ENCODE measurements around the gene SPAG7. TPM values are rescaled to one million over a fixed set of nuclear protein-coding genes. Genes with fewer than 3 reads are reported as not detected.

SPAG7 gene
- total and polyA plus RNA-seq, 5 donors from 2014 or later: 52.5 to 130 (median 106) TPM

- Mint-ChIP-seq H3K4me3 (peak overlapping the region; percentile 41 to 67 (median 66)), H3K4me1 (peaks cover 10 to 25% (median 19%) of the 10 kb centered on the region in 4 donors), H3K27ac (peak overlapping the region in 2 of 3 donors; percentile 7 to 26), H3K9me3 (no peaks in the 10 kb centered on the region), H3K27me3 (no peaks in the 10 kb centered on the region), H3K36me3 (peaks cover 17% of the 10 kb centered on the region)
- ATAC-seq (ENCODE audit: low read depth in 2 of 2) (no peak), DNase-seq (no peak)
- no peak overlapping the region for H3K27ac ChIP-seq (ENCODE audit: insufficient read depth, low read length, poor library complexity, severe bottlenecking)
- H3K9me3 ChIP-seq (ENCODE audit: control insufficient read depth in 2 of 2, low read length in 2 of 2): no peaks in the 10 kb centered on the region
- H3K4me3 ChIP-seq (ENCODE audit: low read depth, low read length): no peak overlapping the region
- peaks cover 31% of the 10 kb centered on the region for H3K4me1 ChIP-seq (ENCODE audit: control insufficient read depth, insufficient read depth, low read length, poor library complexity, severe bottlenecking)
- no peaks in the 10 kb centered on the region for H3K27me3 ChIP-seq (ENCODE audit: control insufficient read depth, insufficient read depth, low read length)
- peaks cover 7% of the 10 kb centered on the region for H3K36me3 ChIP-seq (ENCODE audit: control insufficient read depth, insufficient read depth, low read length)
These were observed 2.2 kb downstream of the SPAG7 start for GRCh38 chr17:4965311-4965986.

- H3K9me3 Mint-ChIP-seq: no peaks in the 10 kb centered on the region
- no peaks in the 10 kb centered on the region for H3K27me3 Mint-ChIP-seq
- peaks cover 3 to 18% (median 10%) of the 10 kb centered on the region in 4 donors for H3K4me1 Mint-ChIP-seq
- H3K36me3 Mint-ChIP-seq: peaks cover 16% of the 10 kb centered on the region
- Histone ChIP-seq H3K36me3 (ENCODE audit: control insufficient read depth, insufficient read depth, low read length) (peaks cover 19% of the 10 kb centered on the region), H3K27ac (ENCODE audit: insufficient read depth, low read length, poor library complexity, severe bottlenecking) (no peak overlapping the region), H3K9me3 (ENCODE audit: control insufficient read depth in 2 of 2, low read length in 2 of 2) (no peaks in the 10 kb centered on the region), H3K4me3 (ENCODE audit: low read depth, low read length) (no peak overlapping the region), H3K4me1 (ENCODE audit: control insufficient read depth, insufficient read depth, low read length, poor library complexity, severe bottlenecking) (no peaks in the 10 kb centered on the region), H3K27me3 (ENCODE audit: control insufficient read depth, insufficient read depth, low read length) (no peaks in the 10 kb centered on the region)
- ATAC-seq (ENCODE audit: low read depth in 2 of 2) (no peak), DNase-seq (no peak)
- no peak overlapping the region for H3K4me3 Mint-ChIP-seq
- peak overlapping the region in 1 of 3 donors; percentile 15 for H3K27ac Mint-ChIP-seq
These were observed 7.2 kb downstream of the SPAG7 start for GRCh38 chr17:4960279-4960922.

GRCh38 chr17:4959261-4959965, 8.2 kb downstream of the SPAG7 start:
- H3K4me3 Mint-ChIP-seq: no peak overlapping the region
- Histone ChIP-seq H3K36me3 (ENCODE audit: control insufficient read depth, insufficient read depth, low read length) (peaks cover 19% of the 10 kb centered on the region), H3K27me3 (ENCODE audit: control insufficient read depth, insufficient read depth, low read length) (no peaks in the 10 kb centered on the region), H3K4me3 (ENCODE audit: low read depth, low read length) (no peak overlapping the region), H3K27ac (ENCODE audit: insufficient read depth, low read length, poor library complexity, severe bottlenecking) (no peak overlapping the region), H3K9me3 (ENCODE audit: control insufficient read depth in 2 of 2, low read length in 2 of 2) (no peaks in the 10 kb centered on the region), H3K4me1 (ENCODE audit: control insufficient read depth, insufficient read depth, low read length, poor library complexity, severe bottlenecking) (no peaks in the 10 kb centered on the region)
- DNase-seq: no peak
- peaks cover 0 to 14% (median 8%) of the 10 kb centered on the region in 4 donors for H3K4me1 Mint-ChIP-seq
- no peaks in the 10 kb centered on the region for H3K9me3 Mint-ChIP-seq
- H3K36me3 Mint-ChIP-seq: peaks cover 12% of the 10 kb centered on the region
- no peaks in the 10 kb centered on the region for H3K27me3 Mint-ChIP-seq
- ATAC-seq (ENCODE audit: low read depth in 2 of 2): no peak
- no peak overlapping the region for H3K27ac Mint-ChIP-seq

- no peaks in the 10 kb centered on the region for H3K9me3 Mint-ChIP-seq
- no peaks in the 10 kb centered on the region for H3K27me3 ChIP-seq (ENCODE audit: control insufficient read depth, insufficient read depth, low read length)
- H3K9me3 ChIP-seq (ENCODE audit: control insufficient read depth in 2 of 2, low read length in 2 of 2): no peaks in the 10 kb centered on the region
- no peak for DNase-seq
- H3K4me3 ChIP-seq (ENCODE audit: low read depth, low read length): no peak overlapping the region
- no peaks in the 10 kb centered on the region for H3K27me3 Mint-ChIP-seq
- no peak overlapping the region for H3K27ac Mint-ChIP-seq
- H3K4me1 ChIP-seq (ENCODE audit: control insufficient read depth, insufficient read depth, low read length, poor library complexity, severe bottlenecking): no peaks in the 10 kb centered on the region
- H3K36me3 ChIP-seq (ENCODE audit: control insufficient read depth, insufficient read depth, low read length): peaks cover 19% of the 10 kb centered on the region
- H3K4me1 Mint-ChIP-seq: peaks cover 0 to 14% (median 8%) of the 10 kb centered on the region in 4 donors
- no peak overlapping the region for H3K27ac ChIP-seq (ENCODE audit: insufficient read depth, low read length, poor library complexity, severe bottlenecking)
- H3K36me3 Mint-ChIP-seq: peaks cover 12% of the 10 kb centered on the region
- no peak for ATAC-seq (ENCODE audit: low read depth in 2 of 2)
- no peak overlapping the region for H3K4me3 Mint-ChIP-seq
These were observed 9.5 kb downstream of the SPAG7 start for GRCh38 chr17:4958102-4958501.

- no peaks in the 10 kb centered on the region for H3K27me3 Mint-ChIP-seq
- H3K27ac Mint-ChIP-seq: peak overlapping the region in 1 of 3 donors; percentile 91
- DNase-seq (peak in 2 of 3 donors; percentile 30 to 58), ATAC-seq (ENCODE audit: low read depth in 2 of 2) (no peak)
- peaks cover 12% of the 10 kb centered on the region for H3K36me3 Mint-ChIP-seq
- Histone ChIP-seq H3K4me1 (ENCODE audit: control insufficient read depth, insufficient read depth, low read length, poor library complexity, severe bottlenecking) (no peaks in the 10 kb centered on the region), H3K27me3 (ENCODE audit: control insufficient read depth, insufficient read depth, low read length) (no peaks in the 10 kb centered on the region), H3K9me3 (ENCODE audit: control insufficient read depth in 2 of 2, low read length in 2 of 2) (no peaks in the 10 kb centered on the region), H3K4me3 (ENCODE audit: low read depth, low read length) (no peak overlapping the region), H3K36me3 (ENCODE audit: control insufficient read depth, insufficient read depth, low read length) (peaks cover 19% of the 10 kb centered on the region), H3K27ac (ENCODE audit: insufficient read depth, low read length, poor library complexity, severe bottlenecking) (no peak overlapping the region)
- peaks cover 0 to 17% (median 7%) of the 10 kb centered on the region in 4 donors for H3K4me1 Mint-ChIP-seq
- H3K9me3 Mint-ChIP-seq: no peaks in the 10 kb centered on the region
- peak overlapping the region in 1 of 4 donors; percentile 51 for H3K4me3 Mint-ChIP-seq
These were observed 11.0 kb downstream of the SPAG7 start for GRCh38 chr17:4956493-4957061.

- H3K4me3 Mint-ChIP-seq: no peak overlapping the region
These were observed 12.5 kb downstream of the SPAG7 start for GRCh38 chr17:4955091-4955490.

GRCh38 chr17:4953451-4953961, 14.1 kb downstream of the SPAG7 start:
- H3K9me3 Mint-ChIP-seq: no peaks in the 10 kb centered on the region
- Histone ChIP-seq H3K4me1 (ENCODE audit: control insufficient read depth, insufficient read depth, low read length, poor library complexity, severe bottlenecking) (peaks cover 17% of the 10 kb centered on the region), H3K27ac (ENCODE audit: insufficient read depth, low read length, poor library complexity, severe bottlenecking) (no peak overlapping the region), H3K9me3 (ENCODE audit: control insufficient read depth in 2 of 2, low read length in 2 of 2) (no peaks in the 10 kb centered on the region), H3K36me3 (ENCODE audit: control insufficient read depth, insufficient read depth, low read length) (no peaks in the 10 kb centered on the region), H3K27me3 (ENCODE audit: control insufficient read depth, insufficient read depth, low read length) (no peaks in the 10 kb centered on the region), H3K4me3 (ENCODE audit: low read depth, low read length) (no peak overlapping the region)
- H3K4me3 Mint-ChIP-seq: peak overlapping the region in 1 of 4 donors; percentile 63
- H3K27me3 Mint-ChIP-seq: peaks cover 3% of the 10 kb centered on the region
- H3K27ac Mint-ChIP-seq: no peak overlapping the region
- no peak for ATAC-seq (ENCODE audit: low read depth in 2 of 2)
- peaks cover 0 to 26% (median 11%) of the 10 kb centered on the region in 4 donors for H3K4me1 Mint-ChIP-seq
- no peaks in the 10 kb centered on the region for H3K36me3 Mint-ChIP-seq
- no peak for DNase-seq

More at GRCh38 chr17:4955091-4955490, 12.5 kb downstream of the SPAG7 start:
- no peak overlapping the region for H3K27ac Mint-ChIP-seq
- H3K27me3 ChIP-seq (ENCODE audit: control insufficient read depth, insufficient read depth, low read length): no peaks in the 10 kb centered on the region
- no peak overlapping the region for H3K4me3 ChIP-seq (ENCODE audit: low read depth, low read length)
- peaks cover 0 to 26% (median 10%) of the 10 kb centered on the region in 4 donors for H3K4me1 Mint-ChIP-seq
- no peak overlapping the region for H3K27ac ChIP-seq (ENCODE audit: insufficient read depth, low read length, poor library complexity, severe bottlenecking)
- peaks cover 13% of the 10 kb centered on the region for H3K36me3 ChIP-seq (ENCODE audit: control insufficient read depth, insufficient read depth, low read length)
- no peaks in the 10 kb centered on the region for H3K9me3 Mint-ChIP-seq
- H3K4me1 ChIP-seq (ENCODE audit: control insufficient read depth, insufficient read depth, low read length, poor library complexity, severe bottlenecking): peaks cover 7% of the 10 kb centered on the region
- H3K27me3 Mint-ChIP-seq: no peaks in the 10 kb centered on the region
- ATAC-seq (ENCODE audit: low read depth in 2 of 2): no peak
- H3K36me3 Mint-ChIP-seq: peaks cover 12% of the 10 kb centered on the region
- H3K9me3 ChIP-seq (ENCODE audit: control insufficient read depth in 2 of 2, low read length in 2 of 2): no peaks in the 10 kb centered on the region
- no peak for DNase-seq
